Activated CD8-positive, alpha-beta memory T cell treated with anti-CD3 and anti-CD28 coated beads, Interleukin-2, amount 10 ng/mL, durations not matched to agents 7 days and 5 days (primary cell): ENCODE data around the gene FAM72B. TPM values are rescaled to one million over a fixed set of nuclear protein-coding genes. Genes with fewer than 3 reads are reported as not detected.
"Not testable (repeated sequence)": the region's sequence is repeated elsewhere in the genome, so short reads cannot be mapped to it uniquely, and the experiment has no call there.

Experiments used
- ATAC-seq: fragments of 150-1000 bp; cut with Tn5 transposase; one replicate; pipeline ENCODE4 v1.10.0; 2021; ENCODE audit warnings: moderate library complexity
- CTCF ChIA-PET: fragments of 350-600 bp; sonication (Branson Sonifier 250); formaldehyde crosslinking; loops from one replicate; lab custom pipeline; 2021; ENCODE audit warnings: antibody characterized with exemption; lab: Charles Lee
- DNase-seq: peaks from one replicate; pipeline ENCODE4 v3.0.0-alpha.2; 2020
- H3K27ac Mint-ChIP-seq: one replicate; pipeline ENCODE4 v1.8.0; 2021; ENCODE audit warnings: mild to moderate bottlenecking, mixed read lengths
- H3K27me3 Mint-ChIP-seq: one replicate; pipeline ENCODE4 v1.8.0; 2021; ENCODE audit warnings: mixed read lengths
- H3K36me3 Mint-ChIP-seq: one replicate; pipeline ENCODE4 v1.8.0; 2021; ENCODE audit warnings: mild to moderate bottlenecking, mixed read lengths
- H3K4me1 Mint-ChIP-seq: one replicate; pipeline ENCODE4 v1.8.0; 2021; ENCODE audit warnings: mixed read lengths
- H3K4me3 Mint-ChIP-seq: one replicate; pipeline ENCODE4 v1.8.0; 2021; ENCODE audit warnings: mild to moderate bottlenecking, moderate library complexity, mixed read lengths
- H3K9me3 Mint-ChIP-seq: one replicate; pipeline ENCODE4 v1.8.0; 2022; ENCODE audit warnings: low read depth, mixed read lengths
- total RNA-seq, 2 experiments: library from RNA; stranded (reverse); gene quantifications; one replicate each; pipeline ENCODE4 v1.2.3, GENCODE V29; 2021

Gene FAM72B
- total RNA-seq, 2 experiments from 2014 or later, result 34.9 to 41.1 TPM

DNA sequence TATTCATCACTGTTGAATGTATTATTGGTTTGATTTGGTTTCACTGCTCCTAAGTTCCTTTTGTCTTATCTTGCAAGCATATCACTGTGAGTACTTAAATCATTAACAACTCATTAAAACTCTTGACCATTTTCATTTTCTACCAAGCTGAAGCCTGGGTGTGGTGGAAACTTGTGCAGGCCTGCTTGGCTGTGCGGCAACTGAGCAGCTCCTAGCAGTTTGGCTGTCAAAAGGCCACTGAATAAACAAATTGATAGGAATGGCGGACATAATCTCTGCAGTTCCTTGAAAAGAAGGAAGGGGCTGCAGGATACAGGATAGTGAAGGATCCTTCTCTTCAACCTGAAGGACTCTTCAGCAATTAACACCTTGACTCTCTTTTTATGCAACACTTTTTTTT lies 26.6 kb upstream of the FAM72B start:
- H3K27me3 Mint-ChIP-seq, ATAC-seq, H3K4me1 Mint-ChIP-seq, H3K27ac Mint-ChIP-seq, CTCF ChIA-PET, H3K4me3 Mint-ChIP-seq, H3K9me3 Mint-ChIP-seq, DNase-seq, H3K36me3 Mint-ChIP-seq: not testable (repeated sequence)

DNA sequence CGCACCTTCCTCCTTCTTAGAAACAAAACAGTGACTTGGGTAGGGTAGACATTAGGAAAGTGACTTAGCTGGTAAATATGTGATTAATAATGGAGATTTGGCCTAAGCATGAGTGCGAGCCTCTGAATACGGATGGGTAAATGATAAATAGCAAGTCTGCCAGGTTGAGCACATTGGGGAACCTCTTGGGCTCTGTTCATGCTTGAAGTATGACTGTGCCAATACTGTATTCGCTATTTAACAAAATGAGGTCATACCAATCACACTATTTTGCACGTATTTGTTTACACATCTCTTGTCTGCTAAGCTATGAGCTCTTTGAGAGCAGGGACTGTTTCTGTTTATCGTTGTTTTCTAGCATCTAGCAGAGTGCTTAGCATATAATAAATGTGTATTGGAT lies 24.2 kb upstream of the FAM72B start:
- CTCF ChIA-PET, H3K36me3 Mint-ChIP-seq, ATAC-seq: not testable (repeated sequence)

DNA sequence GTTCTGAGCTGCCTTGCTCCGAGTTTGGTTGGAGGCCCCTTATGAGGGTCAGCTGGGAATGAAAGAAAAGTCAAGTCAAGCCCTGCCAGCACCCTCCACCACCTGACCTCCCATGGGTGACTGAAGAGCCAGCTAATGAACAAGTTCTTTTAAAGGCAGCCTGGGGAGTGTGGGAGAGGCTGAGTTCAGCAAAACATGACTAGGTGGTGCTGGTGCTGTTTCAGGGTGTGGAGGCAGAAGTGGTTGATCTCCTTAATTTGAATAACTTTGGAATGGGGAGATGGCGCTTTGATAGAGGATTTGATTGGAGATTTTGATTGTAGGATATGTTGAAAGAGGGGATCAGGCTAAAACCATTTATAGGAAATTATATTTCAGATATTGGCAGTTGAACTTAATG lies 23.2 kb upstream of the FAM72B start:
- H3K4me3 Mint-ChIP-seq, CTCF ChIA-PET, ATAC-seq, H3K27me3 Mint-ChIP-seq, H3K4me1 Mint-ChIP-seq, H3K27ac Mint-ChIP-seq, H3K9me3 Mint-ChIP-seq, DNase-seq, H3K36me3 Mint-ChIP-seq: not testable (repeated sequence)

More for the DNA sequence above, 24.2 kb upstream of the FAM72B start:
- H3K4me1 Mint-ChIP-seq, H3K4me3 Mint-ChIP-seq, DNase-seq, H3K9me3 Mint-ChIP-seq, H3K27ac Mint-ChIP-seq, H3K27me3 Mint-ChIP-seq: not testable (repeated sequence)

DNA sequence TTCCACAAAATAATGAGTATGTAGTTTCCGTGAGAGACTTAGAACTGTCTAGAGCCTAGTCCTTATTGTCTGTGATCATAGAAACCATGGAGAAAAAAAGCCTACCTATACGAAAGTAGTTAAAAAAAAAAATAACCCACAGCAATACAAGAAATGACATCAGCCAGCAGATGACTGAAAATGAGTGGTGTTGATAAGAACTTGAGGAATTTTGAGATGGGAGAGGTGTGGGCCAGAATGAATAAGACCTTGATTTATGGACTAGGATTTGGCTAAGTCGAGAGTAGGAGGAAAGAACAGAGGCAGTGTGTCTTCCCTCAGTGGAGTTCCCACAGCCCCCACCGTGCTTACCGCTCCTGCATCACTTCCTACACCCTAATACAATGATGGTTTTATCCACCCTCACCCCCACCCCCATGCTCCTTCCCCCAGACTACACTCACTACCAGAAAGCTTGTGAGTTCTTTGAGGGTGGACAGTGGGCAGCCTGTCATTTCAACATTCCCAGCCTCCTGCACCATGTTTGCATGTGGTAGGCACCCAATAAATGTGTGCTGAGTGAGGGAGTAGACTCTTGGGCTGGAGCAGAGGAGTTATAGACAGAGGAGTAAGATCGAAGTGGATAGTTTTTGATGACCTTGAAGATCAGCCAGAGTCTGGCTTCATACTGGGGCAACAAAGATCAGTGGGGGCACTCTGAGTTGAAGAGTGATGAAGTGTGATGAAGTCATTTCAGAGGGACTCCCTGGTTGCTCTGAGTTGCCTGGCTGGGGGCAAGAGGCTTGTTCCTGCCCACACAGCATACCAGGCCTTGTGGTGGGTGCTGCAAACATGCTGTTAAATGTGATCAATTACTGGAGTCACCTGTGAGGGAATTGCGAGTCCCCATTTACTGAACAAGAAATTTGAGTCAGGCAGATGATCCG lies 21.9 kb upstream of the FAM72B start:
- H3K4me1 Mint-ChIP-seq, H3K4me3 Mint-ChIP-seq, H3K27ac Mint-ChIP-seq, H3K27me3 Mint-ChIP-seq, CTCF ChIA-PET, H3K9me3 Mint-ChIP-seq, H3K36me3 Mint-ChIP-seq, DNase-seq: not testable (repeated sequence)
- peak; percentile 23 for ATAC-seq

DNA sequence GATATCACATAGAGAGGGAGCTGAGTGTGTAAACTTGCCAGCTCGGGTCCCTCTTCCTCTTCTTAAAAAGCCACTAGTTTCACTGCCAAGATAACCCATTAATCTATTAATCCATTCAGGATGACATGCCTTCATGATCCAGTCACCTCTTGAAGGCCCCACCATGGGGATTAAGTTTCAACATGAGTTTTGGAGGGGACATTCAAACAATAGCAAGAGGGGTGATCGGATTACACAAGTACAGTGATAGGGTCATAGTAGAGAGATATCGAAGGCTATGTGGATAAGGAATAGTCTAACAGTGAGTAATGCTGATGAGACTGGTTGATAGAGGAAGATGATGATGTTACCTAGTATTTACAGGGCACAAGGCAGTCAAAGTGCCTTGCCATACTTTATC lies 18.8 kb upstream of the FAM72B start:
- CTCF ChIA-PET, H3K27ac Mint-ChIP-seq, H3K36me3 Mint-ChIP-seq, H3K4me3 Mint-ChIP-seq, H3K4me1 Mint-ChIP-seq, ATAC-seq, H3K27me3 Mint-ChIP-seq, H3K9me3 Mint-ChIP-seq, DNase-seq: not testable (repeated sequence)

DNA sequence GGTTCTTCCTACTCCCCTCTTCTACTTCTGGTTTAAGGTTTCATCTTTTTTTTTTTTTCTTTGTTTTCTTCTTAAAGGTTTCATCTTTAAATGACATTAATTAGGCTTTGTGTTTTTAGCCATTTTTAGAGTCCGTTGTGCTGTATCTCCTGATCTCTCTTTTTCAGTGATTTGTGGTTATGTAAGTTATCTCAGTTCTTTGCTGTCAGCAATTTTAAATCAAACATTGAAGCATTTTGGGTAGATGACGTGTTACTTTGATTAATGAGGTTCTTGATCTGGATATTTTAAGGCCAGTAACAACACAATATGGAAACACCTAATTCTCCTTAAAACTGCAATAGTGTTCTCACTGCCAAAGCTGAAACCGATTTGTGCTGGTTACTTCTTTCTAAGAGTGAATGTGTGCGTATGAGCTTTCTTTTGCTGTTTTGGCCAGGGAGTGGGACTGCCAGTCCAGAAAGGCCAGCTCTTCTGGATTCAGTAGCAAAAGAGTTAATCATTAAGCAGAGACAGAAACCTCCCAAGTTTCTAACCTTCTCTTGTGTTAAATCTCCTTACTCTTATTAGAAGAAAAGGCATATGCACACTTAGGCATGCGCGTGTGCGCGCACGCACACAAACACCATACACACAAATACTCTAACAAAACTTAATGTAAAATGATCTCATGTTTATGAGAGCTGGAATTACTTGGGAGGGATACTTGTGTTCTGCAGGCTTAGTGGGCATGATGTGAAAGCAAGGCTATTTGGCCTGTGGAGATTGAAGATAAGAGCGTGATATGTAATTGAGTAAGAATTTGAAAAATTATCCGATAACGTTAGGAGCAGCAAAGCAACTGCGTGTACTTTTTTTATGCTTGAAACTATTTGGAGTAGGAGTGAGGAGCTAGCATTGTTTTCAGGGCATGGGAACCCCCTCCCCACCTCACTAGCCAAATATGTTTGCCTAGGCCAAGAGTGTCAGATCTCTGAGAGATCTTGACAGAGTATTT lies 17.1 kb upstream of the FAM72B start:
- H3K4me3 Mint-ChIP-seq, CTCF ChIA-PET, H3K27ac Mint-ChIP-seq, H3K27me3 Mint-ChIP-seq, H3K4me1 Mint-ChIP-seq, DNase-seq, H3K36me3 Mint-ChIP-seq, H3K9me3 Mint-ChIP-seq, ATAC-seq: not testable (repeated sequence)

DNA sequence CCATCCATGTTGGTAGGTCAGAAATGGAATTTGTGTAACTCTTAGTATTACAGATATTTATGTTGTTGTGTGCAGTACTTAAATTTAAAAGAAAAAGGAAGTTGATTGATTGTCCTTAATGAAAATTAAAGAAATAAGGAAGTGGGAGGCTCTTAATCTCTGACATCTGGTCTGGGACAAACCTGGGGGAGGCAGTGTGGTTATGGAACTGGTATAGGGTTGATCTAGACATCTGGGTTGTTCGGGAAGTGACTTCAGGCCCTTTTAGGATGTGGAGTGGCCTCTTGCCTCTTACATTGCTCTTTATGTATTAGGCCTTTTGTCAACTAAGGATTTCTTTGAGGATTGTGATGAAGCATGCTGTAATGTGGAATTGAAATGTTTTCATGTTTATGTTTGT lies 16.1 kb upstream of the FAM72B start:
- H3K27me3 Mint-ChIP-seq, DNase-seq, H3K4me3 Mint-ChIP-seq, H3K9me3 Mint-ChIP-seq, CTCF ChIA-PET, H3K27ac Mint-ChIP-seq, H3K36me3 Mint-ChIP-seq, H3K4me1 Mint-ChIP-seq, ATAC-seq: not testable (repeated sequence)

DNA sequence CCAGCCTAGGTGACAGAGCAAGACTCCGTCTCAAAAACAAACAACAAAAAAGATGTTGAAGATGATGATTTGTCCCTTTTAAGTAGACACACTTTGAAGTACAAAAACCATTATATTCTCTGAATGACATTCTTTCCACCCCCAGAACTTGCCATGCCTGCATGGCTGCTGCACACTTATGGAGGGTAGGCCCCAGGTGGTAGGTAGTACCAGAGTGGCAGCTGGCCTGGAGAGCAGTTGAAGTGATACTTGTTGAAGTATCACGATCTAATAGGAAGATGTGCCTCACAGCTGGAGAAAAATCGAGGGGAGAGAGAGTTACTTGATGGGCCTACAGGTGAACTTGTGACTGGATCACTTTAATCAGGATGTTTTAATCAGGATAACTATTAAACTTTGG lies 15.6 kb upstream of the FAM72B start:
- H3K27me3 Mint-ChIP-seq, H3K36me3 Mint-ChIP-seq, DNase-seq, CTCF ChIA-PET, ATAC-seq, H3K27ac Mint-ChIP-seq, H3K4me1 Mint-ChIP-seq, H3K4me3 Mint-ChIP-seq, H3K9me3 Mint-ChIP-seq: not testable (repeated sequence)

DNA sequence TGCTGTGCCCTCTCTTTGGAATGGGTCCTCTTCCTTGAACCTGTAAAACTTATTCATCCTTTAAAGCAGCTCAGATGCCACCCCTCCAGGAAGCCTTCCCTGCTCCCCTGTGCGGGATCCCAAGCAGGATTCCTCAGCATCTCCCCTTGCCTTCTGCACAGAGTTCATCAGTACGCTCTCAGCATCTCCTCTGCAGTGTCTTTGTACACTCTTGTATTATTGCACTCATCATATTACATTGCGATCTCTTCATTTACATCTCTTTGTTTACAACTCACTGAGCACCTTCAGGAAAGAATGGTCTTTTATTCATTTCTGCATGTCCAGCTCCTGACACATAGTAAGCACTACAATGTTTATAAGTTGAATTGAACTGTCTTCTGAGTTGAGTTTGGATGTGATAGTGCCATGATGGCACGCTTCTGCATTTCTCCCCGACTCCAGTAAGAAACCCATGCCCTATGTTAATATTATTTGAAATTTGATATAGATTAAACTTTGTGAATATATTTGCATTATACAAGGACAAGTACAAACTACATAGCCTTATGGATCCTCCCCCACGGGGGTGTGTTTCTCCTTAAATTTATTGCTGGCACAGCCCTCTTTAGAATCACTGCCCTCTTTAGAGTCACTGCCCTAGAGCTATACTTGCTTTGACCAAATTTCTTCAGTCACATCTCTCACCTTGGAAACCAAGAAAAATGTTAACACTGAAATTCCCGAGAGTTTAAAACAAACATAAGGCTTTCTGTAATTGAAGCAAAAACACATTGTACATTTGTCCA lies 13.1 kb upstream of the FAM72B start:
- H3K4me1 Mint-ChIP-seq, H3K9me3 Mint-ChIP-seq, H3K27ac Mint-ChIP-seq, H3K27me3 Mint-ChIP-seq, H3K4me3 Mint-ChIP-seq, ATAC-seq, CTCF ChIA-PET, DNase-seq, H3K36me3 Mint-ChIP-seq: not testable (repeated sequence)

DNA sequence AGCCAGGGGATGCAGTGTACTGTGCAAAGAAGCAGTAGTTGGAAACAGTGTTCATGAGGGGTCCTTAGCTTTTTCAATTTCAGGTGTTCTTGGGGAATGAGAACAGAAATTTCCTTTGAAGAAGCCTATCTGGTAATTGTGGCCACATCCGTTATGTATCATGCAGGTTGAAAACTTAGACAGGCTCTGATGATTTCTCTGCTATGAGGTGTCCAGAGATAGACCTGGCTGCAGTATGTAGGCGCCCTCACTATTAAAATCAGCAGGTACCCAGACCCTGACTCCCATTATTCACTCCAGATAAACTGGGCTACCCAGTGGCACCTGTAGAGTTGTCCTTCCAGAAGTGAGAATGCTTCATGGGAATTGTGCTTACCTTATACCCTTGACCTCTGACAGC lies 8.4 kb upstream of the FAM72B start:
- ATAC-seq, H3K4me3 Mint-ChIP-seq, H3K4me1 Mint-ChIP-seq, CTCF ChIA-PET, H3K27me3 Mint-ChIP-seq, H3K36me3 Mint-ChIP-seq, H3K27ac Mint-ChIP-seq, H3K9me3 Mint-ChIP-seq, DNase-seq: not testable (repeated sequence)

DNA sequence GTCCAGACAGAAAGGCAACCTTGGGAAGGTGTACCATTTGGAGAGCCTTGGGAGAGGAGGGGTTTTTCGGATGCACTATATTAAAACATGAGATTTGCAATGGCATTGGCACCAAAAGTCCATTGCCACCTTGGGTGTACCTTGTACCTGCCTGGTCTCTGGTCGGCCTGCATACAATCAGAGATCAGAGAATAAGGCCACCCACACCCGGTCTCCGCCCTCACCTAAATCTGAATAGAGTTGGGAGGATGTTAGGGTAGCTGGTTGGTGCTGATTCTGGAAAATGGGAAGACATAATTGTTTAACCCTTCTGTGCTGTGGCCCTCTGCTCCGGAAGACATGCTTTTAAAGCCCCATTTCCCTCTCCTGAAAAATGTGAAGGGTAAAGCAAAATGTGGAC lies 3.8 kb upstream of the FAM72B start:
- ATAC-seq, CTCF ChIA-PET, H3K27me3 Mint-ChIP-seq, H3K27ac Mint-ChIP-seq, DNase-seq, H3K9me3 Mint-ChIP-seq, H3K4me1 Mint-ChIP-seq, H3K36me3 Mint-ChIP-seq: not testable (repeated sequence)
- peak overlapping the region; percentile 41 for H3K4me3 Mint-ChIP-seq

DNA sequence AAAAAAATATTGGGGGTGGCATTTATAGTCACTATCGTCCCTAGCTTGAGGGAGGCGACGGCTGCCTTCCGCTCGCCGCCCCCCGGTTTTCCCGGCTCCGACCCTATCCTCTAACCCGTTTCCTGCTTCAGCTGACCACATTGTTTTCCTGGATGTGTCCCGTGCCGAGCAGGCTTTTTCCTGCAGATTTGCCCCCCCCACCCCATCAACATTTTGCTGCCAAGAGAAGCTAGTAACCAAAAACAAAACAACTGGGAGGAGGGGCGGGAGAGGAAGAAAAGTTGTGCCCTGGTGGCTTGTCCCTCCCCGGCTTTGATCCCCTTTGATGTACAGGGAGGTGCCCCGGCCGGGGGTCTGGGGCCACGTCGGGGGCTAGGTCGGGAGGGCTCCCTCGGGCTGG lies 2.1 kb upstream of the FAM72B start:
- H3K4me3 Mint-ChIP-seq, CTCF ChIA-PET, H3K27ac Mint-ChIP-seq, H3K4me1 Mint-ChIP-seq, DNase-seq, H3K36me3 Mint-ChIP-seq, H3K27me3 Mint-ChIP-seq, H3K9me3 Mint-ChIP-seq, ATAC-seq: not testable (repeated sequence)

DNA sequence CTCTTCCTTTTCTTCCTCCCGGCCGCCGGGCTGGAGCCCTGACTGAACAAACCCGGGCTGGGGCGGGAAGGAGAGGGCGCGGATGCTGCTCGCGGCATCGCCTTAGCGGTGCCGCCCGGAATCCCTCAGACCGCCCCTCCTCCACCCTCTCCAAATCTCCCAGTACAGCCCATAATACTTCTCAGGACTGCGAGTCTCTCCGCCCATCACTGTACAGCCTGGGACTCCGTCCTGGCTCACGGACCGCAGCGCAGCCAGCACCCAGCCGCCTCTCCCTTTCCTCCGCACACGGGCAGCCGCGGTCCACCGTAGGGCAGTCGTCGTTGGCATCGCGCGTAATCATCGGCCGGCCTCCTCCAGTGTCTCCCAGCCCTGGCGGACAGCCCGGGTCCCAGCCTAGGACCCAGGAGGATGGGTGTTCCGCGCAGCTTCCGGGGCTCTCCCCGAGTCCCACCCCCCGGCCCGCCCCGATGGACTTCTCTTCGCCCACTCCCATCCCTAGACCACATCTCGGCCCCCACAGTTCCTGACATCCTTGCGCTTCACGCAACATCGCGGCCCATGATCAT lies 1.1 kb upstream of the FAM72B start:
- H3K27ac Mint-ChIP-seq, H3K4me1 Mint-ChIP-seq, CTCF ChIA-PET, H3K27me3 Mint-ChIP-seq, DNase-seq, H3K9me3 Mint-ChIP-seq, H3K36me3 Mint-ChIP-seq: not testable (repeated sequence)
- peak; percentile 4 for ATAC-seq
- peak overlapping the region; percentile 78 for H3K4me3 Mint-ChIP-seq
